Bone marrow (tissue), 2 donors: ENCODE data around the gene GID8.

ENCODE experiments used
- DNase-seq, 2 donors: peaks; one replicate each; lab custom pipeline; 2025; lab: John Stamatoyannopoulos, UW

GID8 gene

DNA sequence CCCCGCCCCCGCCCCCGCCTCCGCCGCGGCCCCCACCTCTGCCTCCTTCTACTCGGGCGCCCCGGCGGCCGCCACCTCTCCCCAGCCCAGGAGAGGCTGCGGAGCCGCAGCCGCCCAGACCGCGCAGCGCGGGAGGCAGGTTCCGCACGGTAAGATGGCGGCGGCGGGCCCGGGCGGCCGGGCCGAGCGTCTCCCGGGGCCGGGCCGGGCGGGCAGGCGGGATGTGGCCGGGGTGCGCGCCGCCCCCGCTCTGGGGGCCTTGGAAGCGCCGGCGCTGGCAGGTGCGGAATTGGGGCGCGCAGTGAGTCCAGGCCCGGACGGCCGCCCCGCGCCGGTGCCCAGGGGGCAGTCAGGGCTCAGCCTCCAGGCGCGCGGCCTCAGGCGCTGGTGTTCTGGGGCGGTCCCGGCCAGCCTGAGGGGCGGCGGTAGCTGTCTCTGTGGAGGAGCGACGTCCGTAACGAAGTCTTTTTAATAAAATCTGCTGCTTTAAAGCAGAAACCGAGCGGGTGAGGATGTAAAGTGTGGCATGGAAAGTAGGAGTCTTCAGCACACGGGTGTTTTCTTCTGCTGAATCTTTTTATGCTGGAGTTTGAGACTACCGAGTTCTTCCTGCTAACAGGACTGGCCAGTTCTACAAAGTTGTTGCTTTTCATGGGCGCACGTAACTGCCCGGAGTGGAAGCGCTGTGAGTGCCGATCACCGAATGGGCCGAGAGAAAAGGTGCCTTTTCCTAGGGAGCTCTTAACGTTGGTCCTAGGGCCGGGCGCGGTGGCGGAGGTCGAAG lies at the start of gene GID8:
GID8 (plus strand) TSS at position 43 of the 784 bp plus-strand sequence. CDS start 3,356 bp downstream, outside the sequence.
- peak in 1 of 2 donors; percentile 57 for DNase-seq

- no peak for DNase-seq
Measured at GRCh38 chr20:62888406-62888805, 49.5 kb upstream of the GID8 start.

DNA sequence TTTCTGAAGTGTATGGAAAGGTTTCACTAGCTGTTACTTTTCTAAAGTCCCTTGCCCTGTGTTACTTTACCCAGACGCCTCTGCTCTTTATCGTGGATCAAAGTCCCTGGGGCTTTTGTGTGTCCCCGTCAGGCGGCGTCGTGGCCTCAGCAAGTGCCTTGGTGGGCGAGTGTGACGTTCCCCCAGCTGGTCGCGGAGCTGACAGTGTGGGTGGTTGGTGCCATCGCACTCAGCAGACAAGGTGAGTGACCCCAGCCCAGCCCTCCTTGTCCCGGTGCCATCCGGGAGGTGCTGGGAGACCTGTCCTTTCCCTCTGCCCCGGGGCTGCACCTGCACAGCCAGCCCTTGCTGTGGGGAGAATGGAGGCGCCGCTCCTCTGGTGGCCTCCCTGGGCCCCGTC lies 49.0 kb upstream of the GID8 start:
- DNase-seq = no peak

- no peak for DNase-seq
Measured at GRCh38 chr20:62889411-62889810, 48.5 kb upstream of the GID8 start.

- no peak for DNase-seq
Measured at GRCh38 chr20:62889871-62890270, 48.1 kb upstream of the GID8 start.

GRCh38 chr20:62890444-62890843 lies 47.5 kb upstream of the GID8 start:
- DNase-seq = no peak

DNA sequence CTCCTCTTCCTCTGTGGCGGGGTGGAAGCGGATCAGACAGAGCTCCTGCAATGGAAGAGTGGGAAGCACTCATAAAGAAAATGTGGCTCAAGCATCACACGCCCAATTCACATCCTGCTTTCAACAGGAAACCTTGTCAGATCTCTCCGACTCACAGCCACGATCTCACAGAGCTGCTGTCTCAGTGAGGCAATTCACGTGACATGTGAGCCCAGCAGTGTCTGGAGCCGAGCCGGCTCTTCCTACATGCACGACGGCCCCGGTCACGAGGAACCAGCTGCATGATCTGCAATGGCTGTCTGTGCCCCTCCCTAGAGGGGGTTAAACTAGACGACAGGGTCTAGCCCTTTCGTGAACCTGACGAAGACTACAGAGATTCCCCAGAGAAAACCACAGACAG lies 46.8 kb upstream of the GID8 start:
- DNase-seq = no peak

DNA sequence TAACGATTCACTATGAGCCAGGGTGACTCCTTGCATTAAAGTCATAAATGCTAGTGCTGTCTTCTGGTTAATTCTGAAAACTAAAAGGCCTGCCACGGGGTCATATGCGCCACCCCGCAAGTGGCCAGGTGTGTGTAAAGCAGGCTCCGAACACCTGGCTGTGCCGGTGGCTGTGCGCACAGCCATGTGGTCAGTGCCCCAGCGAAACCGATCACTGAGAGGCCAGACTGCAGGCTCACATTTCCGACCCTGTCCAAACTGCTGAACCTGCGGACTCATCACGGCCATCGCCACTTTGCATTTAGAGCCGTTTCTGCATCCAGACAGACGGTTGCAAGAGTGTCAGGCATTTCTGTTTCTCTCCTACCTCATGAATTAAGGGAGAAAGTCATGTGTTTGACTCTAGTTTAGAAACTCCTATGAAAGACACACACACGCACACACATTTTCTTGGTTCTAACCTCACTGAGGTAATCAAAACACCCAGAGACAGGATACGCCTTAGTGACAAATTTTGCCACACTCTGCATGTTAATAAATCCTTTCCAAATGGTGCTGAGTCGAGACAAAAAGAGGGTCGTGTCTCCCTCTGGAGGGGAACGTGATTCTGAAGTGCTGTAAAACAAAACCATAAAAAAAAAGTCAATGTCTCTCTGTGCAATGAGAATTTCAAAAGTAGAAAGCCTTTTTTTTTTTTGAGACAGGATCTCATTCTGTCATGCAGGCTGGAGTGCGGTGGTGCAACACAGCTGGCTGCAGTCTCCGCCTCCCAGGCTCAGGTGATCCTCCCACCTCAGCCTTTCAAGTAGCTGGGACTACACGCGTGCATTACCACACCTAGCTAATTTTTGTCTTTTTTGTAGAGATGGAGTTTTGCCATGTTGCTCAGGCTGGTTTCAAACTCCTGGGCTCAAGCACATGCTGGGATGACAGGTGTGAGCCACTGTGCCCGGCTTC lies 45.3 kb upstream of the GID8 start:
- DNase-seq = no peak

DNA sequence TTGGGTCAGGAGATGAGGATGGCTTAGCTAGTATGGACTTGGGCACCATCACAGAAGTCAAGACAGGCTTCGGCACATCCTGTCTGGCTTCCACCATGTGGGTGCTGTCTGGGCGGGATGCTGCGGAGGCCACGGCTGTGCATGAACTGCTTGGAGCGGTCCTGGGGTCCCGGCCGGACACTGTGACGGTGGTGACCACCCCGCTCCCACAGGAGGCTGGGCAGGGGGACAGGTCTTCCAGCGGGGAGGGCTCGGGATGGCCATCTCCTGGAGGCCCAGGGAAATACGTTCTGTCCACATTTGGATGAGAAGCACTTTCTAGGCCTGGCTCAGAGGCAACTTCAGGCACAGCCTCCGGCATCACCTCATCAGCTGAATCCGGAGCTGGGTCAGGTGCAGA lies 44.2 kb upstream of the GID8 start:
- no peak for DNase-seq

- no peak for DNase-seq
Measured at GRCh38 chr20:62894261-62894660, 43.7 kb upstream of the GID8 start.

GRCh38 chr20:62895539-62895938 lies 42.4 kb upstream of the GID8 start:
- no peak for DNase-seq

GRCh38 chr20:62896526-62896925 lies 41.4 kb upstream of the GID8 start:
- no peak for DNase-seq

DNA sequence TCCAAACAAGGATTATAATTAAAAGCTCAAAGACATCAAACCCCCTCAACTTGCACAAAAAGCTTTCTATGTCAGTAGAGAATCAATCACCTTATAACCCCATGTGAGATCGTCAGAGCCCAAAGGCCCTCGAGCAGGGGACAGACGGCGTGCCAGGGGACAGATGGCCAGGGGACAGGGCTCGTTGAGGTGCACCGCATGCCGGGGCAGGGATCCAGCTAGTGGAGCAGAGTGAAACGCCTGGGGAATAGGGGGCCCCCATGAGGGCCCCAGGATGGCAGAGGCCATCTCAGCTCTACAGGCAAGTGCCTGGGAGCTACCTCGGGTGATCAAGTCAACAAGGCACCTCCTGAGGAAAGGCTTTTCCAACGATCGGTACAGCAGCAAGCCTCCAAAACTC lies 40.3 kb upstream of the GID8 start:
- DNase-seq = no peak

DNA sequence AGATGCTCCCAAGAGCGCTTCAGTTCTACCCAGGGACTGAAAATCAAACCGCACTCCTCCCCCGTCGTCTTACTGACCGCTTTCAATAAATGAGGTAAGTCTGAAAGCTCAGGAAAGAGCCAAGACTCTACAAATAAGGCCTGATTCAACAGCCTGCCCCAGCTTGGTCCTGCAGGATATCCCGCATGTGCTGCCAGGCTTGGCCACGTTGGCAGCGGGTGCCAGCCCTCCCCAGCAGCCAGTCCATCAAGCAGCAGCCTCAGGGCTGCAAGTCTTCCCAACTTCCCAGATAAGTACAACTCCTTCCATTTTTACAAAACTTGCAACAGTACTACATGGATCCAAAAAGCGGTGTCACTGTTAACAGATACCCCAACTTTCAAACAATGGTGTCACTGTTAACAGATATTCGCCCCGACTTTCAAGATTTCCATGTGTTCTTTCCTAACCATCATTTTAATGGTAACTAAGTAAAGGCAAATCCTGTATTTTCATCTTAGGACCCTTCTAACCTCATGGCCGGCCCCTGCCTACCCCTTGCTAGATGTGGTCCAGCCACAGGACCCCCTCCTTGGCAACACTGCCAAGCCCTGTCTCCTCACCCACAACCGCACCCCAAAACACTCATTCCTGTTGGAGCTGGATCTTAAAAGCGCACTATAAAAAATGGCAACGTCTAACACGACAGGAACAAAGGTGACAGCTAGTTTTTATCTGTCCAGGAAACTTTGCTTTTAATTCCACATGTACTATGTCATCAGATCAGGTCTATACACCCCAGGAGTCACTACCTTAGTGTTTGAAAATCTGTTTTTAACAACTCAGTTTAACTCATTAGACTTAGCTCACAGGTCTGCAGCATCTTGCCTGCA lies 39.6 kb upstream of the GID8 start:
- no peak for DNase-seq

DNA sequence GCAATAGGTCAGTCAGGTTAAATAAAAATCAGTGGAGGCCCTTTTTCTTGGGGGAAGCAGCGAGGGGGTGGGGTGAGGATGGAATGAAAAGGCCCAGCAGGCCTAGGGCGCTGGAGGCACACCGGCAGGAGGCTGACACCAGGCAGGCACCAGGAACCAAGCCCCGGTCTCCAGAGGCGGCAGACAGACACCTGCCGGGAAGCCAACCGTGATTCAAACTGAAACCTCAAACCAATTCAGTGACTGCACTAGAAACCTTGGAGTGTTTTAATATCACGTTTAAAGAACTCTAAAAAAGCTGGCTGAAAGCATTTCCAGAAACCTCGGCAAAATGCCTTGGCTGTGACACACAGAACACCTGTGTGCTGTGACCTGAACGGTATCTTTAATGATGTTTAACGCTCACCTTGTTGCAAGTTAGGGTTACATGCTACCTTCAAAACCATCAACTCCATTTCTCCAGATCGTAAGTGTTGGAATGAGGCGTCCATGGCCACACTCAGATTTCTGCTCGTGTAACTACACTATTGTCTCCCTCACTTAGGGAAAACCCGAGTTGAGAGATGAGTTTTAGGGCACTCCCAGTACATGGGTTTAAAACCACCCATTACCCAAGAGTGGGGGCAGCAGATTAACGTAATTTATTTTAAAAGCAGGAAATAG lies 38.8 kb upstream of the GID8 start:
- no peak for DNase-seq

DNA sequence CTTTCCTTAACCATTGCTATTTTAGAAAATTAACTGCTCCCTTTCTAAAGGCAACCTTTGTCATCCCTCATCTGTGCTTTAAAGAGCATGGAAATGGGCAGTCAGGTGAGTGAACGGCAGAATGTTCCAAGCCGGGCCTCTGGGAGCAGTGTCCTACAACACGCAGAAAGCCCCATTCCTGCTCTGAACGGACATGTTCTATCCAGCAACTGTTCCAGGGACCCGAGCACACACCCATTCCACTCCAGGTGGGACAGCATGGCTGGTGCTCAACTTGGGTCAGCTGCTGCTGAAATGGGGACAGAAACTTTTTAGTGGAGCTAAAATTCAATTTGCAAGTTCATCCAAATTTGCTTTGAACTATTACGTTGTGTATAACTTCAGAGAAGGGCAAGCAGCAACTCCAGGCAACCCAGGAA lies 38.3 kb upstream of the GID8 start:
- DNase-seq = no peak

- peak; percentile 33 to 35 for DNase-seq
Measured at GRCh38 chr20:62900052-62900691, 37.8 kb upstream of the GID8 start.

DNA sequence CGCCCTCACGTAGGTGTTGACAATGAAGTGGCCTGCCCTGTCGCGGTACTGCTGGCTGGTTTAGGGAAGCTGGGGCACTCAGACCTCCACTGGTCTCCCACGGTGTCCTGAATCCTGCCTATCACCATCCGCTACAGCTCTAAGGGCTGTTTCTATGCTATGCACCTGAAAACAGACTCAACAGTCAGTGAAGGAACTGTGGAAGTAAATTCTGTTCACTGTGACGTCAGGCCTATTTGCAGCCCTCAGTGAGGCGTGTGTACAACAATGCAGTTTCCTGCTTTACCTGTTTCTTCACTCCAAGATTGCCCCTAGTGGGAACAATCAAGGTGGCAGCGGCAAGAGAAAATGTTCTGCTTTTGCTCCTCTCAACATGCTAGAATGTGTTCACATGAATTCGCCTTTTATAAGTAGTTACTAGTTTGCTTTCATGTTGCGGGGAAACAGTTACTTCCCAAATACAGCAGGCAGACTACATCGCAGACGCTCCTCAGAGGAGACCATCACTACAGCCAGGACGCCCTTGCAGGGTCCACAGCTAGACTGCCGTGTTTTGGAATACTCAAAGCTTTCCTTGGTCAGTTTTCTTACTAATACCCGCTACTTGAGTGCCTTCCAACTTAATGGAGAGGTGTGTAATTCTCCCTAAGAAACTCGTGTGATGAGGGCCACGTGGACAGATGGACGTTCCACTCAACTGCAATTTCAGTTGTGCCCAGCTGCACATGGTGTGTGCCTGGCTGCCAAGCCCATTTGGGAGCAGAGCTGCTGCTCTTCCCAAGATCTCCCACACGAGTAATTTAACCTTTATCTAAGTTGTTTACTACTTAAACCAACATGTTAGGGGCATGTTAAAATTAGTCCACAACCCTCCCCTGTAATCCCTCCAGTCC lies 37.0 kb upstream of the GID8 start:
- no peak for DNase-seq

DNA sequence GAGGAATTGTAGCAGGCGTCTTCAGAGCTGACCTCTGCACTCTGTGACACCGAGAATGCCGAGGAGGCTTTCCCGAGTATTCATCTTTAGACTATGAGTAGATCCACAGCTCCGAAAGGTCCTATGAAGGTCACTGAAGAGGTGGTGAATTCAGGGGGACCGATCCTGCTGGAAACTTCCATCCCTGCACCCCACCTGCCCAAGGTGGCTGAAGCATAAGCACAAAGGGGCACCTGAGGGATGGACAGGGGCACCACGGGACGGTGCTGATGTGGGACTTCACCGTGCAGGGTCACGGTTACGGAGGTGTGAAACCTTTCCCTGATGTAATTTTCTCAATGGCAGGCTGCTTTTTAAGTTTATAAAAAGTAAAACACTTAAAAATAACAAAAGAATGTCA lies 36.1 kb upstream of the GID8 start:
- DNase-seq = no peak
